GM13976 (cell line): ENCODE data around the gene FNBP1.

ENCODE experiments used
- DNase-seq: peaks from one replicate; pipeline ENCODE4 v3.0.0; 2012; ENCODE audit warnings: low spot score
- CTCF ChIP-seq: IDR thresholded peaks from 2 replicates; pipeline ENCODE4 v1.5.1; 2012; ENCODE audit warnings: borderline replicate concordance, mild to moderate bottlenecking; ENCODE audit not compliant: insufficient read depth; ENCODE audit errors: extremely low read depth, missing control alignments, control extremely low read depth
- in situ Hi-C: fragments of 300-500 bp; cut with MboI; formaldehyde crosslinking; loops from one replicate; pipeline ENCODE4 v1.12.0; 2022; ENCODE audit warnings: low sequenced_read_pairs, mixed read lengths, inconsistent platforms; ENCODE audit not compliant: unreplicated experiment

The FNBP1 gene

GRCh38 chr9:129909851-129910250, 133.1 kb downstream of the FNBP1 start:
- TF ChIP-seq CTCF: no peak
- no peak for DNase-seq
- in situ Hi-C loops: no loop called here

- no peak for DNase-seq
- in situ Hi-C loops: no loop called here
- TF ChIP-seq CTCF: no peak
Observed at GRCh38 chr9:129908906-129909305, 134.1 kb downstream of the FNBP1 start.

- in situ Hi-C loops: no loop called here
Observed at GRCh38 chr9:129907201-129907600, 135.8 kb downstream of the FNBP1 start.

GRCh38 chr9:129906298-129906697, 136.7 kb downstream of the FNBP1 start:
- in situ Hi-C loops: no loop called here
- TF ChIP-seq CTCF: no peak
- no peak for DNase-seq

More at GRCh38 chr9:129907201-129907600, 135.8 kb downstream of the FNBP1 start:
- TF ChIP-seq CTCF: no peak
- no peak for DNase-seq

- TF ChIP-seq CTCF: no peak
- in situ Hi-C loops: no loop called here
- DNase-seq: no peak
Observed at GRCh38 chr9:129904734-129905133, 138.3 kb downstream of the FNBP1 start.

- DNase-seq: no peak
- in situ Hi-C loops: no loop called here
- no peak for TF ChIP-seq CTCF
Observed at GRCh38 chr9:129902740-129903134, 140.3 kb downstream of the FNBP1 start.
